Ovary (tissue), 3 donors: ENCODE data around the gene CCNDBP1.

Experiments
- POLR2A ChIP-seq: fragments of 450-650 bp; IDR thresholded peaks from one replicate; pipeline ENCODE4 v1.6.1; 2017; ENCODE audit warnings: antibody characterized with exemption, mild to moderate bottlenecking, moderate library complexity
- TF ChIP-seq, protein P1 (sequence below), 3 donors: fragments of 450-650 bp in 2 of 3; fragments of 200-600 bp in 1 of 3; IDR thresholded peaks; one replicate each; pipeline versions ENCODE4 v1.5.1 to v1.8.0; 2016 to 2022; ENCODE audit warnings: antibody characterized with exemption in 3 of 3, mild to moderate bottlenecking in 1 of 3
- donor health status: DM: no; HTN: no; CAD: no.

DNA sequence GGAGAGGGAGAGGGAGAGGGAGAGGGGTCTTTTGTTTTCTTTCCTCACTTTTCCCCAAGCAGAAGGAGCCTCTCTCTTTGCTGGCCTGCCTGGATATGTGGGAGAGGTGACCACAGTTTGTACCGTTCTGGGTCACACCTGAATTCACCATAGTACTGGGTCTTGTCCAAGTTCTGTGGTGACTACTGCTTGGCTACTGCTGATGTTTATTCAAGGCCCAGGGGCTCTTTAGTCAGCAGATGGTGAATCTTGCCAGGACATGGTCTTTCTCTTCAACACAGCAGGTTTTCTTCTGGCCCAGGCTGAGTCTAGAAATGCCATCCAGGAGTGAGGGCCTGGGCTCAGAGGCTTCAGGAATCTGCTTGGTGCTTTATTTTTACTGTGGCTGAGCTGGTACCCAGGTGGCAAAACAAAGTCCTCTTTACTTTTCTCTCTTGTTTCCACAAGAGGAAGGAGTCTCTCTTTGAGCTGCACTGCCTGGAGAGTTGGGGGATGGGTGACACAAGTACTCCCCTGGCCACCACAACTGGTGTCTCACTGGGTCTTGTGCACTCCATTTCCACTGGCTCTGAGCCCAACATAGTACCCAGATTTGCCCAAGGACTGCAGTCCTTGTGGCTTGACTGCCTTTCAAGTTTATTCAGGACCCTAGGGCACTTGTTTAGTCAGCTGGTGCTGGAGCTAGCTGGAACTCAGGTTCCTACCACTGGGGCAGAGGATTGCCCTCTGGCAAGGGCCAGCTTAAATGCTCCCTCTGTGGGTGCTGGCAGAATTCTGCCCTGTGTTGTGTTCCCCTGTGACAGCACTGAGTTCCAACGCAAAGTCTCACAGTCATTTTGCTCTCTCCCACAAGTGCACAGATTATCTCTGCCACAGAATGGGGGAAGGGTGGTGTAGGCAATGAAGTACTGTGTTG, 16.8 kb upstream of the CCNDBP1 start:
- TF ChIP-seq, protein P1, sequence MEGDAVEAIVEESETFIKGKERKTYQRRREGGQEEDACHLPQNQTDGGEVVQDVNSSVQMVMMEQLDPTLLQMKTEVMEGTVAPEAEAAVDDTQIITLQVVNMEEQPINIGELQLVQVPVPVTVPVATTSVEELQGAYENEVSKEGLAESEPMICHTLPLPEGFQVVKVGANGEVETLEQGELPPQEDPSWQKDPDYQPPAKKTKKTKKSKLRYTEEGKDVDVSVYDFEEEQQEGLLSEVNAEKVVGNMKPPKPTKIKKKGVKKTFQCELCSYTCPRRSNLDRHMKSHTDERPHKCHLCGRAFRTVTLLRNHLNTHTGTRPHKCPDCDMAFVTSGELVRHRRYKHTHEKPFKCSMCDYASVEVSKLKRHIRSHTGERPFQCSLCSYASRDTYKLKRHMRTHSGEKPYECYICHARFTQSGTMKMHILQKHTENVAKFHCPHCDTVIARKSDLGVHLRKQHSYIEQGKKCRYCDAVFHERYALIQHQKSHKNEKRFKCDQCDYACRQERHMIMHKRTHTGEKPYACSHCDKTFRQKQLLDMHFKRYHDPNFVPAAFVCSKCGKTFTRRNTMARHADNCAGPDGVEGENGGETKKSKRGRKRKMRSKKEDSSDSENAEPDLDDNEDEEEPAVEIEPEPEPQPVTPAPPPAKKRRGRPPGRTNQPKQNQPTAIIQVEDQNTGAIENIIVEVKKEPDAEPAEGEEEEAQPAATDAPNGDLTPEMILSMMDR (IDR thresholded peaks at IDR 0.05): no peak
- TF ChIP-seq POLR2A: no peak
